HepG2 (cell line): ENCODE measurements around the gene SEPHS1.

Experiments
- CTCF ChIP-seq: sonication (generic); formaldehyde crosslinking; IDR thresholded peaks from 2 replicates; pipeline ENCODE4 v1.5.0; 2020; ENCODE audit warnings: mild to moderate bottlenecking, missing genetic modification reagents, moderate library complexity
- HMG20B ChIP-seq: conservative IDR thresholded peaks from 2 replicates; pipeline ENCODE4 v1.6.1; 2016; ENCODE audit warnings: missing genetic modification reagents, missing compliant biosample characterization
- MEIS2 ChIP-seq: sonication (generic); formaldehyde crosslinking; IDR thresholded peaks from 2 replicates; pipeline ENCODE4 v1.9.0; 2021; ENCODE audit warnings: mild to moderate bottlenecking, missing genetic modification reagents
- MXD4 ChIP-seq: IDR thresholded peaks from 2 replicates; pipeline ENCODE4 v1.6.1; 2016; ENCODE audit warnings: mild to moderate bottlenecking, missing biosample characterization, missing genetic modification reagents
- SIN3A ChIP-seq: IDR thresholded peaks from 2 replicates; pipeline ENCODE4 v1.6.1; 2011; ENCODE audit warnings: low read depth, mild to moderate bottlenecking, control low read depth, low read length, borderline replicate concordance
- TARDBP ChIP-seq: sonication (generic); formaldehyde crosslinking; IDR thresholded peaks from 2 replicates; pipeline ENCODE4 v1.8.0; 2022; ENCODE audit warnings: mild to moderate bottlenecking, missing genetic modification reagents
- UBTF ChIP-seq: sonication (generic); formaldehyde crosslinking; IDR thresholded peaks from 2 replicates; pipeline ENCODE4 v1.4.0; 2020; ENCODE audit warnings: mild to moderate bottlenecking, missing genetic modification reagents
- ZBTB26 ChIP-seq: IDR thresholded peaks from 2 replicates; pipeline ENCODE4 v1.6.1; 2016; ENCODE audit warnings: missing compliant biosample characterization, missing genetic modification reagents, borderline replicate concordance
- ZNF317 ChIP-seq: sonication (generic); formaldehyde crosslinking; IDR thresholded peaks from 2 replicates; pipeline ENCODE4 v1.5.0; 2020; ENCODE audit warnings: mild to moderate bottlenecking, missing genetic modification reagents

- no peak for TF ChIP-seq HMG20B
- TF ChIP-seq MXD4 (CRISPR knock-in tag), result no peak
- no peak for TF ChIP-seq ZNF317 (CRISPR knock-in tag)
- TF ChIP-seq CTCF (CRISPR knock-in tag), result no peak
- TF ChIP-seq TARDBP, result no peak
- no peak for TF ChIP-seq UBTF (CRISPR knock-in tag)
- no peak for TF ChIP-seq SIN3A
- TF ChIP-seq MEIS2, result no peak
- no peak for TF ChIP-seq ZBTB26 (CRISPR knock-in tag)
Observed at GRCh38 chr10:13317474-13317873, 30.6 kb downstream of the SEPHS1 start.
